Thoracic aorta (tissue), 2 donors: ENCODE measurements around the gene TNFRSF6B. TPM values are rescaled to one million over a fixed set of nuclear protein-coding genes. Genes with fewer than 3 reads are reported as not detected.

Experiments
- ATAC-seq: fragments of 150-250 bp; one replicate; pipeline ENCODE4 v1.8.0; 2017; ENCODE audit warnings: low read depth; ENCODE audit not compliant: insufficient number of reproducible peaks, low FRiP score
- DNase-seq: peaks from one replicate; pipeline ENCODE4 v3.0.0-alpha.2; 2020; ENCODE audit warnings: low spot score
- H3K27ac ChIP-seq, 2 donors: fragments of 200-600 bp; sonication (generic); 1 replicate in 1 of 2; 2 replicates in 1 of 2; pipeline ENCODE4 v1.5.1; 2016; ENCODE audit warnings: mild to moderate bottlenecking in 2 of 2, moderate library complexity in 2 of 2
- H3K27me3 ChIP-seq: fragments of 200-600 bp; sonication (generic); replicated peaks from 2 replicates; pipeline ENCODE4 v1.6.0; 2016; ENCODE audit warnings: mild to moderate bottlenecking; ENCODE audit not compliant: insufficient read depth
- H3K36me3 ChIP-seq: fragments of 200-600 bp; sonication (generic); one replicate; pipeline ENCODE4 v1.5.1; 2016
- H3K4me1 ChIP-seq, 2 donors: fragments of 200-600 bp; sonication (generic); 1 replicate in 1 of 2; 2 replicates in 1 of 2; pipeline versions ENCODE4 v1.5.1 to v1.6.0; 2016; ENCODE audit warnings: low read depth in 2 of 2, mild to moderate bottlenecking in 1 of 2; ENCODE audit not compliant: control insufficient read depth in 1 of 2
- H3K4me3 ChIP-seq: fragments of 200-600 bp; sonication (generic); 2 replicates; pipeline ENCODE4 v1.5.1; 2016; ENCODE audit warnings: mild to moderate bottlenecking
- H3K9me3 ChIP-seq: fragments of 200-600 bp; sonication (generic); 2 replicates; pipeline ENCODE4 v1.5.1; 2016
- CTCF ChIP-seq: fragments of 200-600 bp; sonication (generic); IDR thresholded peaks from one replicate; pipeline ENCODE4 v1.5.1; 2019; ENCODE audit warnings: antibody characterized with exemption
- total RNA-seq, 2 donors: library from RNA; depleted of rRNA; stranded (reverse); fragments of >200 nt; gene quantifications; one replicate each; pipeline versions ENCODE4 v1.1.0 to v1.2.3, GENCODE V29; 2016

Gene TNFRSF6B
- total RNA-seq, 2 donors from 2014 or later, result 32.9 to 98.9 TPM

GRCh38 chr20:63691711-63692435 lies 4.6 kb upstream of the TNFRSF6B start:
- Histone ChIP-seq H3K27ac (no peak overlapping the region), H3K4me1 (peaks cover 7 to 24% of the 10 kb centered on the region in 2 donors), H3K36me3 (peaks cover 5% of the 10 kb centered on the region), H3K9me3 (no peaks in the 10 kb centered on the region), H3K4me3 (no peak overlapping the region), H3K27me3 (no peaks in the 10 kb centered on the region)
- DNase-seq (no peak), ATAC-seq (no peak)
- TF ChIP-seq CTCF, result no peak

- peaks cover 5% of the 10 kb centered on the region for H3K36me3 ChIP-seq
- no peaks in the 10 kb centered on the region for H3K9me3 ChIP-seq
- H3K27me3 ChIP-seq, result no peaks in the 10 kb centered on the region
- H3K4me1 ChIP-seq, result peaks cover 8 to 27% of the 10 kb centered on the region in 2 donors
- DNase-seq, result no peak
- no peak for TF ChIP-seq CTCF
- no peak overlapping the region for H3K27ac ChIP-seq
- no peak for ATAC-seq
- no peak overlapping the region for H3K4me3 ChIP-seq
Observed at GRCh38 chr20:63692436-63693082, 3.9 kb upstream of the TNFRSF6B start.

- H3K27ac ChIP-seq, result no peak overlapping the region
- H3K4me1 ChIP-seq, result peaks cover 10 to 27% of the 10 kb centered on the region in 2 donors
- ATAC-seq (no peak), DNase-seq (no peak)
- H3K36me3 ChIP-seq, result peaks cover 7% of the 10 kb centered on the region
- TF ChIP-seq CTCF, result no peak
- no peaks in the 10 kb centered on the region for H3K9me3 ChIP-seq
- no peaks in the 10 kb centered on the region for H3K27me3 ChIP-seq
- H3K4me3 ChIP-seq, result no peak overlapping the region
Observed at GRCh38 chr20:63693083-63693732, 3.2 kb upstream of the TNFRSF6B start.

- DNase-seq, result no peak
- Histone ChIP-seq H3K4me3 (no peak overlapping the region), H3K9me3 (no peaks in the 10 kb centered on the region), H3K36me3 (peaks cover 7% of the 10 kb centered on the region), H3K4me1 (peaks cover 17 to 34% of the 10 kb centered on the region in 2 donors), H3K27me3 (no peaks in the 10 kb centered on the region), H3K27ac (no peak overlapping the region)
- no peak for TF ChIP-seq CTCF
- ATAC-seq, result no peak
Observed at GRCh38 chr20:63693733-63694583, 2.5 kb upstream of the TNFRSF6B start.
